ENCODE measurements around the gene CLEC16A.

- TF ChIP-seq CTCF (IDR thresholded peaks at IDR 0.05 in 4 of 5, conservative IDR thresholded peaks at IDR 0.05 in 1 of 5) = no peak
- no peak for TF ChIP-seq POLR2A (IDR thresholded peaks at IDR 0.05)
Observed at GRCh38 chr16:11102523-11102898, 158.1 kb downstream of the CLEC16A start.
